ENCODE data around the gene NUMA1. TPM values are rescaled to one million over a fixed set of nuclear protein-coding genes. Genes with fewer than 3 reads are reported as not detected.

NUMA1 gene
- total and polyA plus RNA-seq, 4 donors, result 79.9 to 277 (median 164) TPM

DNA sequence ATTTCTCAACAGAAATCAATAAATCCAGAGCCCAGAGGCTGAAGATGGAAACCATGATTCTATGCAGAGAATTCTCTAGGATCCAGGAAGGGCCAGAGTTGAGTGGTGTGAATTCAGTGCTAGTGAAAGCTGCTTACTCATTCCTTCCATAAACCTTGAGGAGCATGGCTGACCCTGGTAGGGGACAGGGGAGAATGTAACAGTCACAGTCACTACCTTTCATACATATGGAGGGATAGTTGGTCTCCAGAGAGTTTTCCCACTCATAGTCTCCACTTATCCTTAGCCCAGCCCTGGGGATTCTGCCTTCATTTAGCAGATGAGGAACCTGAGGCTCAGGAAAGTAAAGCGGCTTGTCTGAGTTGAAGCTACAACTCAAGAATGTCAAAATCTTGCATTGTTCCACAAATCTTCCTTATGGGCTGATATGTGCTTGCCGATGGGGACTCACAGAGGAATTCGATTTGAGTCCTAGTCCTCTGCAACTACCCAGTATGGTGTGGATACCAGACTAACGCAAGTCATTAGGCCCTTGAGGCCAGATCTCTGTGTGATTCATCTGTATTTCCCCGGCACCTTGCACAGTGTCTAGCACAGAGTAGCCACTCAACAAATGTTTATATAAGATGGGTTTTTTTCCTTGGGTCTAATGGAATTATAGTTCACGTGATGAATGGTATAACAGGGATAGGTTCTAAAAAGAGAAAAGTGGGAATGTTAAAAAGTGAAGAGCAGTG is 35.8 kb upstream of the NUMA1 start:
- ATAC-seq (ENCODE audit: insufficient read depth, low FRiP score) (no peak), DNase-seq (no peak)
- Histone ChIP-seq H3K27ac (ENCODE audit: low read depth in 1 of 2, low read length in 1 of 2) (no peak overlapping the region), H3K27me3 (ENCODE audit: control insufficient read depth in 3 of 3, insufficient read depth in 3 of 3, low read length in 2 of 3) (peaks cover 0 to 13% (median 0%) of the 10 kb centered on the region in 3 donors), H3K9ac (ENCODE audit: insufficient read depth in 1 of 2, low read length in 2 of 2) (no peak overlapping the region), H3K36me3 (ENCODE audit: control insufficient read depth in 4 of 4, insufficient read depth in 4 of 4, low read length in 4 of 4) (no peaks in the 10 kb centered on the region), H3K9me3 (ENCODE audit: control insufficient read depth in 4 of 4, insufficient read depth in 3 of 4, low read length in 3 of 4) (no peaks in the 10 kb centered on the region), H3K4me3 (no peak overlapping the region), H3K4me1 (ENCODE audit: control insufficient read depth in 5 of 5, insufficient read depth in 5 of 5, low read length in 5 of 5) (peaks cover 0 to 13% (median 5%) of the 10 kb centered on the region in 5 donors)
- TF ChIP-seq, protein P1, sequence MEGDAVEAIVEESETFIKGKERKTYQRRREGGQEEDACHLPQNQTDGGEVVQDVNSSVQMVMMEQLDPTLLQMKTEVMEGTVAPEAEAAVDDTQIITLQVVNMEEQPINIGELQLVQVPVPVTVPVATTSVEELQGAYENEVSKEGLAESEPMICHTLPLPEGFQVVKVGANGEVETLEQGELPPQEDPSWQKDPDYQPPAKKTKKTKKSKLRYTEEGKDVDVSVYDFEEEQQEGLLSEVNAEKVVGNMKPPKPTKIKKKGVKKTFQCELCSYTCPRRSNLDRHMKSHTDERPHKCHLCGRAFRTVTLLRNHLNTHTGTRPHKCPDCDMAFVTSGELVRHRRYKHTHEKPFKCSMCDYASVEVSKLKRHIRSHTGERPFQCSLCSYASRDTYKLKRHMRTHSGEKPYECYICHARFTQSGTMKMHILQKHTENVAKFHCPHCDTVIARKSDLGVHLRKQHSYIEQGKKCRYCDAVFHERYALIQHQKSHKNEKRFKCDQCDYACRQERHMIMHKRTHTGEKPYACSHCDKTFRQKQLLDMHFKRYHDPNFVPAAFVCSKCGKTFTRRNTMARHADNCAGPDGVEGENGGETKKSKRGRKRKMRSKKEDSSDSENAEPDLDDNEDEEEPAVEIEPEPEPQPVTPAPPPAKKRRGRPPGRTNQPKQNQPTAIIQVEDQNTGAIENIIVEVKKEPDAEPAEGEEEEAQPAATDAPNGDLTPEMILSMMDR (IDR thresholded peaks at IDR 0.05; ENCODE audit: control extremely low read depth, extremely low read depth), result no peak
- 92 to 93% methylated on average over 6 of the region's 6 CpGs for WGBS, 2 donors

GRCh38 chr11:72114570-72114969 is 34.2 kb upstream of the NUMA1 start:
- no peak overlapping the region for H3K9ac ChIP-seq (ENCODE audit: insufficient read depth in 1 of 2, low read length in 2 of 2)
- H3K27ac ChIP-seq (ENCODE audit: low read depth in 1 of 2, low read length in 1 of 2), result no peak overlapping the region
- peaks cover 0 to 13% (median 5%) of the 10 kb centered on the region in 5 donors for H3K4me1 ChIP-seq (ENCODE audit: control insufficient read depth in 5 of 5, insufficient read depth in 5 of 5, low read length in 5 of 5)
- WGBS, 2 donors, result 97 to 100% methylated on average over 1 of the region's 1 CpG
- H3K27me3 ChIP-seq (ENCODE audit: control insufficient read depth in 3 of 3, insufficient read depth in 3 of 3, low read length in 2 of 3), result peaks cover 0 to 13% (median 0%) of the 10 kb centered on the region in 3 donors
- H3K4me3 ChIP-seq, result no peak overlapping the region
- ATAC-seq (ENCODE audit: insufficient read depth, low FRiP score) (no peak), DNase-seq (no peak)
- H3K9me3 ChIP-seq (ENCODE audit: control insufficient read depth in 4 of 4, insufficient read depth in 3 of 4, low read length in 3 of 4), result no peaks in the 10 kb centered on the region
- TF ChIP-seq, protein P1 (IDR thresholded peaks at IDR 0.05; ENCODE audit: control extremely low read depth, extremely low read depth), result no peak
- H3K36me3 ChIP-seq (ENCODE audit: control insufficient read depth in 4 of 4, insufficient read depth in 4 of 4, low read length in 4 of 4), result peaks cover 0 to 2% (median 0%) of the 10 kb centered on the region in 4 donors

- Histone ChIP-seq H3K27me3 (ENCODE audit: control insufficient read depth in 3 of 3, insufficient read depth in 3 of 3, low read length in 2 of 3) (peaks cover 0 to 12% (median 0%) of the 10 kb centered on the region in 3 donors), H3K9me3 (ENCODE audit: control insufficient read depth in 4 of 4, insufficient read depth in 3 of 4, low read length in 3 of 4) (no peaks in the 10 kb centered on the region), H3K9ac (ENCODE audit: insufficient read depth in 1 of 2, low read length in 2 of 2) (peak overlapping the region; percentile 71 to 80), H3K27ac (ENCODE audit: low read depth in 1 of 2, low read length in 1 of 2) (peak overlapping the region; percentile 94 to 97), H3K36me3 (ENCODE audit: control insufficient read depth in 4 of 4, insufficient read depth in 4 of 4, low read length in 4 of 4) (peaks cover 0 to 7% (median 0%) of the 10 kb centered on the region in 4 donors), H3K4me3 (no peak overlapping the region), H3K4me1 (ENCODE audit: control insufficient read depth in 5 of 5, insufficient read depth in 5 of 5, low read length in 5 of 5) (peaks cover 0 to 13% (median under 1%) of the 10 kb centered on the region in 5 donors)
- no peak for DNase-seq
- 65 to 66% methylated on average over 9 of the region's 9 CpGs for WGBS, 2 donors
- no peak for ATAC-seq (ENCODE audit: insufficient read depth, low FRiP score)
- TF ChIP-seq, protein P1 (IDR thresholded peaks at IDR 0.05; ENCODE audit: control extremely low read depth, extremely low read depth), result no peak
Measured at GRCh38 chr11:72112978-72113808, 32.9 kb upstream of the NUMA1 start.
